Endodermal cell (in vitro differentiated cells): ENCODE data around the gene A2ML1. TPM values are rescaled to one million over a fixed set of nuclear protein-coding genes. Genes with fewer than 3 reads are reported as not detected.

Source experiments
- DNase-seq: peaks from one replicate; pipeline ENCODE4 v3.0.0-alpha.2; 2017
- H3K27ac ChIP-seq: 2 replicates; pipeline ENCODE4 v1.5.1; 2013; ENCODE audit warnings: mild to moderate bottlenecking, low read depth, low read length, moderate library complexity
- H3K27me3 ChIP-seq: 2 replicates; pipeline ENCODE4 v1.6.1; 2013; ENCODE audit warnings: mild to moderate bottlenecking, low read length, moderate library complexity; ENCODE audit not compliant: insufficient read depth, control insufficient read depth, poor library complexity, severe bottlenecking
- H3K36me3 ChIP-seq: 2 replicates; pipeline ENCODE4 v1.7.0; 2013; ENCODE audit warnings: mild to moderate bottlenecking, low read length, moderate library complexity; ENCODE audit not compliant: control insufficient read depth, insufficient read depth
- H3K4me1 ChIP-seq: one replicate; pipeline ENCODE4 v1.7.0; 2013; ENCODE audit warnings: low read length; ENCODE audit not compliant: control insufficient read depth, insufficient read depth
- H3K4me3 ChIP-seq: 2 replicates; pipeline ENCODE4 v1.5.1; 2013; ENCODE audit warnings: mild to moderate bottlenecking, low read length, moderate library complexity
- H3K9ac ChIP-seq: 2 replicates; pipeline ENCODE4 v1.6.1; 2013; ENCODE audit warnings: mild to moderate bottlenecking, low read length, moderate library complexity; ENCODE audit not compliant: poor library complexity, severe bottlenecking; ENCODE audit errors: extremely low read depth
- H3K9me3 ChIP-seq: 2 replicates; pipeline ENCODE4 v1.6.1; 2013; ENCODE audit warnings: mild to moderate bottlenecking, low read length, moderate library complexity; ENCODE audit not compliant: control insufficient read depth
- H3K27ac Mint-ChIP-seq: 2 replicates; pipeline ENCODE4 v1.8.0; 2020; ENCODE audit warnings: mixed read lengths
- H3K27me3 Mint-ChIP-seq: 2 replicates; pipeline ENCODE4 v1.8.0; 2021; ENCODE audit warnings: mild to moderate bottlenecking, mixed read lengths; ENCODE audit not compliant: insufficient read depth
- H3K36me3 Mint-ChIP-seq: 2 replicates; pipeline ENCODE4 v1.8.0; 2020; ENCODE audit warnings: low read depth, mixed read lengths
- H3K4me1 Mint-ChIP-seq: 2 replicates; pipeline ENCODE4 v1.8.0; 2020; ENCODE audit warnings: mixed read lengths
- H3K4me3 Mint-ChIP-seq: 2 replicates; pipeline ENCODE4 v1.8.0; 2020; ENCODE audit warnings: mild to moderate bottlenecking, moderate library complexity, mixed read lengths
- H3K9me3 Mint-ChIP-seq: 2 replicates; pipeline ENCODE4 v1.8.0; 2020; ENCODE audit warnings: mild to moderate bottlenecking, mixed read lengths
- WGBS, 2 experiments: methylation state at CpG; one replicate each; pipeline versions ENCODE4 v1.1.5 to v1.1.7; 2013; ENCODE audit warnings: missing lambda C conversion rate in 2 of 2, mixed read lengths in 1 of 2; ENCODE audit not compliant: insufficient coverage in 1 of 2, insufficient read length in 1 of 2; 5-methylcytosine and 5-hydroxymethylcytosine counted together
- total RNA-seq, 2 donors: library from RNA; stranded (reverse); fragmentation: NEBNext Ultra II Directional in 1 of 2; extraction: Animal tissue kit (Norgen Biotek cat#: 25700) in 1 of 2; gene quantifications; 2 replicates in 1 of 2; 3 replicates in 1 of 2; pipeline ENCODE4 v1.2.1, GENCODE V29; 2021
- TF ChIP-seq, protein P1 (sequence below): fragments of 200-600 bp; sonication (generic); conservative IDR thresholded peaks from 2 replicates; pipeline ENCODE4 v1.5.0; 2021; ENCODE audit warnings: antibody characterized with exemption, mild to moderate bottlenecking

The A2ML1 gene
- total RNA-seq, 2 donors from 2014 or later: 7.1 to 11.6 TPM

DNA sequence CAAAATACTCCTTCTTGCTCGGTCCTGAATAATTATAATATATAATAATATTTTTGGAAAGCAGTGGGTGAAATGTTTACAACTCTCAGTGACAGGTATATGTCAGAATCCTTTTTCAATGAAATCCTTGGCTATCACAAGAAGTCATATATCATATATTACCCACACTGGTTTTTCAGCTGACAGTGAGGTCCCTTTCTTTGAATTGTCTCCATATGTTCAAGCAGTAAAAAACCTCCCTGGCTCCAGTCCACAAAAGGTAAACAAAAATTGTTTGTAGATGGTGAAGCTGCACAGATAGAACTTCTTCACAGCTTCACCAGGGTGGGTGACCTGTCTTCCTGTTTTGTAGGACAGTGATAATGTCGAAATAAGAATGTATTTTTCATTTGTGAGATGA, 44.0 kb downstream of the A2ML1 start:
- Mint-ChIP-seq H3K4me3 (no peak overlapping the region), H3K36me3 (peaks cover 7% of the 10 kb centered on the region), H3K4me1 (no peaks in the 10 kb centered on the region), H3K27ac (no peak overlapping the region), H3K9me3 (no peaks in the 10 kb centered on the region), H3K27me3 (no peaks in the 10 kb centered on the region)
- no peak overlapping the region for H3K27ac ChIP-seq
- H3K4me1 ChIP-seq: no peaks in the 10 kb centered on the region
- peaks cover 9% of the 10 kb centered on the region for H3K36me3 ChIP-seq
- H3K27me3 ChIP-seq: no peaks in the 10 kb centered on the region
- TF ChIP-seq, protein P1, sequence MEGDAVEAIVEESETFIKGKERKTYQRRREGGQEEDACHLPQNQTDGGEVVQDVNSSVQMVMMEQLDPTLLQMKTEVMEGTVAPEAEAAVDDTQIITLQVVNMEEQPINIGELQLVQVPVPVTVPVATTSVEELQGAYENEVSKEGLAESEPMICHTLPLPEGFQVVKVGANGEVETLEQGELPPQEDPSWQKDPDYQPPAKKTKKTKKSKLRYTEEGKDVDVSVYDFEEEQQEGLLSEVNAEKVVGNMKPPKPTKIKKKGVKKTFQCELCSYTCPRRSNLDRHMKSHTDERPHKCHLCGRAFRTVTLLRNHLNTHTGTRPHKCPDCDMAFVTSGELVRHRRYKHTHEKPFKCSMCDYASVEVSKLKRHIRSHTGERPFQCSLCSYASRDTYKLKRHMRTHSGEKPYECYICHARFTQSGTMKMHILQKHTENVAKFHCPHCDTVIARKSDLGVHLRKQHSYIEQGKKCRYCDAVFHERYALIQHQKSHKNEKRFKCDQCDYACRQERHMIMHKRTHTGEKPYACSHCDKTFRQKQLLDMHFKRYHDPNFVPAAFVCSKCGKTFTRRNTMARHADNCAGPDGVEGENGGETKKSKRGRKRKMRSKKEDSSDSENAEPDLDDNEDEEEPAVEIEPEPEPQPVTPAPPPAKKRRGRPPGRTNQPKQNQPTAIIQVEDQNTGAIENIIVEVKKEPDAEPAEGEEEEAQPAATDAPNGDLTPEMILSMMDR: no peak
- no peak overlapping the region for H3K4me3 ChIP-seq
- 85% methylated on average over 1 of the region's 2 CpGs; no CpG with 5 or more reads in 1 of the 2 experiments for WGBS, 2 experiments
- DNase-seq: no peak
- H3K9ac ChIP-seq: no peak overlapping the region
- H3K9me3 ChIP-seq: no peaks in the 10 kb centered on the region

DNA sequence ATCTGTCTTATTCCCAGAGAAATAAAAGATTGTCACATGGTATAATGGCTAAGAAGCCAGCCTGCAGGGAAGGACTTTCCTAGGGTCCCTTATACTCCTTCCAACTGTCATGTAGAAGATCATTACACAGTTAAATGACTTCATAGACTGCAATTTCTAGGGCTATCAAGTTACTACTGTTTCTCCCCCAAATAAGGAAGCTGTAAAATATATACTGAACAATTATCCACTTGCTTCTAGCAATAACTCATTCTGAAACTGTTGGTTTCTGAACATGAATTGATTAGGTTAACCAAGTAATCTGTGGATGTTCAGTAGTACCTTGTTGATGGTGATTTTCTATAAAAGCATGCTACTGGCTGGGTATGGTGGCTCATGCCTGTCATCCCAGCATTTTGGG, 44.6 kb downstream of the A2ML1 start:
- Histone ChIP-seq H3K4me3 (no peak overlapping the region), H3K4me1 (no peaks in the 10 kb centered on the region), H3K27me3 (no peaks in the 10 kb centered on the region), H3K9ac (no peak overlapping the region), H3K27ac (no peak overlapping the region), H3K36me3 (peaks cover 9% of the 10 kb centered on the region), H3K9me3 (no peaks in the 10 kb centered on the region)
- Mint-ChIP-seq H3K27ac (no peak overlapping the region), H3K4me1 (no peaks in the 10 kb centered on the region), H3K36me3 (peaks cover 7% of the 10 kb centered on the region), H3K4me3 (no peak overlapping the region), H3K9me3 (no peaks in the 10 kb centered on the region), H3K27me3 (no peaks in the 10 kb centered on the region)
- DNase-seq: no peak
- TF ChIP-seq, protein P1: no peak

DNA sequence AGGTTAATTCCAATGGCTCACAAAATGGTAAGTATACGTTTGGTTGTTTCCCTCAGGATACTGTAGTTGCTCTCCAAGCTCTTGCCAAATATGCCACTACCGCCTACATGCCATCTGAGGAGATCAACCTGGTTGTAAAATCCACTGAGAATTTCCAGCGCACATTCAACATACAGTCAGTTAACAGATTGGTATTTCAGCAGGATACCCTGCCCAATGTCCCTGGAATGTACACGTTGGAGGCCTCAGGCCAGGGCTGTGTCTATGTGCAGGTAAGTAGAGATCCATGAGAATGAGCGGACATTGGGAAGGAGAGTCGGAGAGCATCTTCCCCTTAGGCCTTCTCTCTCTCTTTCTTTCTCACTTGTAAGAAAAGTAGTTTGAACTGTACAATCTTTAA, 45.4 kb downstream of the A2ML1 start:
- Mint-ChIP-seq H3K27ac (no peak overlapping the region), H3K9me3 (no peaks in the 10 kb centered on the region), H3K36me3 (peaks cover 7% of the 10 kb centered on the region), H3K27me3 (no peaks in the 10 kb centered on the region), H3K4me3 (no peak overlapping the region), H3K4me1 (no peaks in the 10 kb centered on the region)
- Histone ChIP-seq H3K9me3 (no peaks in the 10 kb centered on the region), H3K27ac (no peak overlapping the region), H3K4me1 (no peaks in the 10 kb centered on the region), H3K9ac (no peak overlapping the region), H3K36me3 (peaks cover 6% of the 10 kb centered on the region), H3K27me3 (no peaks in the 10 kb centered on the region), H3K4me3 (no peak overlapping the region)
- WGBS, 2 experiments: 92 to 93% methylated on average over 5 to 6 of the region's 6 CpGs
- DNase-seq: no peak
- TF ChIP-seq, protein P1: no peak
